Spleen (tissue), 7 donors: ENCODE results near the gene CLEC16A.

Experiments used
- CTCF ChIP-seq, 11 experiments: fragments of 200-600 bp in 7 of 11; fragments of 450-650 bp in 4 of 11; sonication (generic) in 4 of 11; IDR thresholded peaks in 8 of 11; conservative IDR thresholded peaks in 3 of 11; 1 replicate in 7 of 11; 2 replicates in 4 of 11; pipeline versions ENCODE4 v1.4.0 to v1.8.0; 2016 to 2021; ENCODE audit warnings: antibody characterized with exemption in 11 of 11, inconsistent platforms in 4 of 11, mild to moderate bottlenecking in 1 of 11
- POLR2A ChIP-seq, 3 donors: fragments of 450-650 bp; IDR thresholded peaks; one replicate each; pipeline ENCODE4 v1.5.1; 2017; ENCODE audit warnings: antibody characterized with exemption in 3 of 3, mild to moderate bottlenecking in 1 of 3
- donor health status: DM: no; HTN: no; CAD: no; lungs with moderate emphysema.
- donor health status: DM: no; HTN: no; CAD: no.
- donor health status: DM: no; HTN: no; CAD: no.

- TF ChIP-seq CTCF (IDR thresholded peaks at IDR 0.05 in 8 of 11, conservative IDR thresholded peaks at IDR 0.05 in 3 of 11) (no peak), POLR2A (IDR thresholded peaks at IDR 0.05) (no peak)
Measured at GRCh38 chr16:11014136-11014535, 69.8 kb downstream of the CLEC16A start.
